Stimulated activated CD4-positive, alpha-beta T cell treated with anti-CD3 and anti-CD28 coated beads, Interleukin-4, amount 100 ng/mL, for 48 hours (primary cell): Measurements from ENCODE around the gene IFT20.
"Not testable (repeated sequence)": the region's sequence is repeated elsewhere in the genome, so short reads cannot be mapped to it uniquely, and the experiment has no call there.

ENCODE experiments used
- DNase-seq, 2 donors: peaks; one replicate each; pipeline ENCODE4 v3.0.0-alpha.2; 2020; ENCODE audit warnings: low read depth in 2 of 2

Gene IFT20

DNA sequence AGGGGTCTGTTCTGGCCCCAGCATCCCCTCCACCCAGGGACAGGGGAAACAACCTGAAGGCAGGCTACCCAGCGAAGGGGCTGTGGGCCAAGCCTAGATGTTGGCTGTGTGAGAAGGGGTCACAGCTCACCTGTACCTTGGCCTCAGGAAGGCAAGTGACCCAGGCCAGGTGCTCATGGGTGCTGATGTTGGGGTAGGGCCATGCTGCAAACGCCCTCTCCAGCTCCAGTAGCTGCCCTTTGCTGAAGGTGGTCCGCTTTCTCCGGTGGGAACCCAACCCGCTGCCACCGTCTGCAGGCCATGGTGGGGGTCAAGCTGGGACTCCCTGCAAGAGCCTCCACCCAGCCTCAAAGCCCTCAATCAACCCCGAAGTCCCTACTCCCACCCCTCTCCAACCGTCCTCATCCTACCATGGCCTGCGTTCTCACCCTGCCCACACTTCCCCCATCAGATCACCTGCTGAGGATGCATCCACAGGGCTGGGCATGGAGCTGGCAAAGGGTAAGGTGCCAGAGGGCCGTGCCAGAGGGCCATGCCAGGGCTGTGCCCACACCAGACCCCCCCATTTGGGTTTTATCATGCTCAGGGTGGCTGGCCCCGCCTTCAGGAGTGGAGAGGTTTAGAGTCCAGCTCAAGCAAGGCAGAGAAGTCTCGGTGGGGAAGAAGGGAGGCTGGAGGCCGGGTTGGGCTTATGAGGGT, 29.5 kb upstream of the IFT20 start, which contains the start of gene SEBOX:
SEBOX (minus strand) TSS at position 535 of the 699 bp plus-strand sequence; CDS start at position 487, 48 bp downstream.
- DNase-seq: no peak

DNA sequence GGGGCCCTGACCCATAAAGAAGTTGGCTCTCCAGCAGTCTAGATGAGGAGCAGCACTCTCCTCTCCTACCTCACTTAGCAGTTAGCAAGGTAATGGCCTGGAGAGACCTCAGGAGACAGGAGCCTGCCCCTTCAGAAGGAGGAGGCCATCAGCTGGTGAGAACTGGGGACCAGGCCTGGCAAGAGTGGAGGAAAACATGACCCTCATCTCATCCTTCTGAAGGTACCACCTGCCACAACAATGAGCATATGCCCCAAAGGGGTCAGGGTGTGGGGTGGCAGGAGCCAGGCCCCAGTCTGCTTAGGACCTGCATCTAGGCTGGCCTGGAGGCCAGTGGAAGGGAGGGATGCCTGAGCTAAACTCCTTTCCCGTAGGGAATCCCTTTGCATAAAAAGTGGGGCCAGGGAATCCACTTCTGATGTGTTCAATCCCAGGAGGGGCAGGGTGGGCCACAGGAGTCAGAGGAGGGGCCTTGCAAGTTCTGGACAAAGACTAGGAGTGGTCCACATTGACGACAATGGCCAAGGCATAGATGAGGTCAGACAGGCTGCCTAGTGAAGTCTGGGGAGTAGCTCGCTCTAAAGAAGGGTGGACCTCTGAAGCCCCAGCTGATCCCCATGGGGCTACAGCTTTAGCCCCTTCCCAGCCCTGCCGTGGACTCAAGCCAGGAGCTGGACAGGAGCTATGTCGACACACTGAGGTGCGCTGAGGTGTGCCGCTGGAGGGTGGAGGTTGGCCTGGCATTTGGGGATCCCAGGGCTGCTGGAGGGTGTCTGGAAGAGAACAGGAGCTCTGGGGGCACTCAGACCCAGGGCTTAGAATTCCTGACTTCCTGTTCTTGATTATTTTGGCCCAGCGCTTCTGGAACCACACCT, 28.7 kb upstream of the IFT20 start:
- DNase-seq: no peak

DNA sequence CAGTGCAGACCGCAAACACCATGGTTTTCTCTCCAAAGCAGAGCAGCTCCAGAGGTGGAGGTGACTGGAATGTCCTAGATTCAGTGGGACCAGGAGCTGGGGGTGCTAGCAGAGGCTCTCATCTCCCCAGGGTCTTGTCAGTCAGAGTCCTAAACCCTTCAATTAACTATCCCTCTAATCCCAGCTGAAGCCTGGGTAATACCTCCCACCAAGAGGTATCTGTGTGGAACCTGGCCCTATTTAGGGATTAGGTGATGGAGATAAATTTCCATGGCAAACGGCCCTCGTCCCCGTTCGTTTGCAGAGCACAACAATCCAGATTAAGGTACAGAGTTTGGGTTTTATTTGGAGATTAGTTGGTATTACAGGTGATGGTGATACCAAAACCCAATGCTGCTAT, 27.9 kb upstream of the IFT20 start:
- DNase-seq: no peak

DNA sequence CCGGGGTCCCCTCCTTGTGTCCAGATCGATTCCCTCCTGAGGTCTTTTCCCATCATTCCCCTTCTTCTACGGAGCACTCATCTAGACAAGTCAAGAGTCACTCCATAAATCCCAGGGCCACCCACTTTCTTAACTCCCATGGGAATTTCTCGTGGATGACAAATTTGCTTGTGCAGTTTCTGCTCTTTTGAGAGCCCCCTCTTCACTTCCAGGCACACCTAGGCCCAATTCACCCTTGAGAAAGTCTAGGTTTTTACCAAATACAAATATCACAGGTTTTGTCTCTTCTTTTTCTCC, 22.6 kb upstream of the IFT20 start:
- DNase-seq: no peak

DNA sequence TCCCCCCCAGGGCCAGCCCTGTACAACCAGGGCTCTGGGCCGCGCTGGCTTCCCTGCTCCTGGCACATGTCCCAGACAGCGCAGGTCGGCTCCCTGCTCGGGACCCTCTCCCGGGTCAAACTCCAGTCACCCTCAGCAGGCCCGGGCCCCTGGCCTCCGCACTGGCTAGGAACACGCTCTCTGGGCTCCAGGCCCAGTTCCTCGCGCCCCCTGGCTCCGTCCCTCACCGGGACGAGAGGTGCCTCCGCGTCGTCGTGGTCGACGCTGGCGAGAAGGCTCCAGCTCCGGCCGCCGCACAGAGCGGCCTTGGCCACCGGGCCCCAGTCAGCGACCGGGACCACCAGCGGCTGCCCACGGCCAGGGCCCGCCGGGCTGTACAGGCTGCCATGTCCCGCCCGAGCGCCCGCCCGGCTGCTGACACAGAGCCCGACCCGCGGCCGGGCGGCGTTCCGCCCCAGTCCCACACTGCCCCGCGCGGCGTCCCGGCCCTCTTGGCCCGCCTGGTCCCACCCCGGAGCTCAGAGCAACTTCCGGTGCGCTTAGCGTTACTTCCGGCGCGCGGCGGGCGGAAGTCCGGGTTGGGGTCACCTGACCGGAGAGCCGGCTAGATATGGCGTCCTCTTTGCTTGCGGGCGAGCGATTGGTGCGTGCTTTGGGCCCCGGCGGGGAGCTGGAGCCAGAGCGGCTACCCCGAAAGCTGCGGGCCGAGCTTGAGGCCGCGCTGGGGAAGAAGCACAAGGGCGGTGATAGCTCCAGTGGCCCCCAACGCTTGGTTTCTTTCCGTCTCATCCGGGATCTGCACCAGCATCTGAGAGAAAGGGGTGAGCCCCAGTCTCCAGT, 22.0 kb upstream of the IFT20 start, which contains the start of gene POLDIP2:
POLDIP2 (minus strand) TSS at position 467 of the 840 bp plus-strand sequence; CDS start at position 388, 79 bp downstream.
- DNase-seq: peak; percentile 92 to 94

DNA sequence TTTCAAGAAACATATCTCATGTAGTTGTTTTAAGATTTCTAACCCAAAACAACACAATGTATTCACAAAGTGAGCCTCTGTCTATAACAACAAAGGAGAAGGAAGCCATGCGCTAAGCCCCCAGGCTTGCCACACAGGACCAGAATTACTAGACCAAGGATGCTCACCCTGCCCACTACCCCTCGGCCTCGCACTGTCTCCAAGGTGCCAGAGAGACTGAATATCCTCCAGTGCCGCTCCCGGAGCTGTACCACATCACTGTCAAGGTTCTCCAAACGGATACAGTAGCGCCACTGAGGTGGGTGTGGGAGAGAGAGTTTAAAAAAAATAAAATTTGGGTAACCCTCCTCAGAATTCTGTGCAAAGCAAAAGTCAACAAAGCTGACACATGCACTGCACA, 15.0 kb upstream of the IFT20 start:
- DNase-seq: no peak

DNA sequence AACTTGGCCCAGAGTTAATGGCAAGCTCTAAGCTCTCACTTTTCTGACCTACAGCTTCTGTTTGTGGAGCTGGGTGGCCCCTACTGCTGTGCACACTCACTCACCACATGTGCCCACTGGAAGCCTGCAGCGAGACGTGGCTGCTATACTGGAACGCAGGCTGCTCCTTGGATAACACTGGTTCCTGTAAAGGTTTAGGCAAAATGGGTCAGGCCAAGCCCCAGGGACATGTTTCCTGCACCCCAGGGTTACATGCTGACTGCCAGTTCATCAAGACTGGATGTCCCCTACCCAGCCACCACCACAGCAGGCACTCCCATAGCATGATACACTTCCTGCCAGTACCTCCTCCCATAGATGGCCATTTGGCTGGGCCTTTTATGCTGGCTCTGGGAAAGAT, 13.7 kb upstream of the IFT20 start:
- no peak for DNase-seq

DNA sequence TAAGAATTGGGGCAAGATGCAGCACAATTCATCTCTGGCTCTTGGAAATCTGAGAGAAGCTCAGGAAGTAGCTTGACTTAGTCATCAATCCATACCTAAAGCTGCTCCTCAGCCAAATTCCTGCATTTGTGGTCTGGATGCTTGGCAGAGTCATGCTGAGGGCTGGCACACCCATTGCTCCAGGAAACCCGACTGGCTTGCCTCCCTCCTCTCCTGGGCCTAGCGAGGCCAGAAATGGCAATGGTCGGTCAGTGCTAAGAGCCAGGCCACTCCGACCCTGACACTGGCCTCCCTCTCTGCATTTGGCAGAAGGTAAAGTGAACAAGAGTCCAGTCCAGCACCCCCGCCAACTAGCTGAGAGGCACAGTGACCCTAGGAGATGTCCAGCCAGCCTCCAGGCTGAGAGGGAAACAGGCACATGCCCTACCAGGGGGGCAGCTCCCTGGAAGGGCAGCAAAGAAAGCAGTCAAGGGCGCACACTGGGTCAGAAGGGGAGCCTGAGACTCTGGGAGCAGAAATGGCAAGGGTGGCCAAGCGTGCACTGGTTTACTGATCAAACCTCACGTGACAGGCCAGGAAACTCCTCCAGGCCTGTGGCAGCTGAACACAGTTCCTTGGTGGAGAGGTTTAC, 12.1 kb upstream of the IFT20 start:
- no peak for DNase-seq

DNA sequence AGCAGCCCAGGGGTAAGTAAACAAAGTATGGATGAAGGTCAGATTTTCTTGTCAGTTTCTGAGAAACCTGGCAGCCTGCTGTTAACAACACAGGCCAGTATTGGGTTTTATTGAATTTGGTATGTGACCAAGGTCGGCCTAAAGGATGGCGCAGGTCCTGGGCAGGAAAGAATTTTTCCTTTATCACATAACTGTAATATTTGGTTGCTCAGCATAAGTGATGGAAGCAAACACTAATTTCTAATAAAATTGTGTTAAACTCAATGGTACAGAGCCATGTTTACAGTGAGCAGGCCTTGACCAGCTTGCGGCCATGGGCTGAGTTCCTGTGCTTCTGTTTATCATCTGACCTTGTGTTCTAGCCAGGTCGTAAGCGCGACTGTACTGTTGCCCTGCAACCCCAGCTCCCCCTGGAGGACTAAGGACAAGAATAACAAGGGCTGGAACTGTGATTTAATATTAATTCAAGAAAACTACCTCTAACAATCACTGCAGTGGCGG, 11.5 kb upstream of the IFT20 start:
- DNase-seq: no peak

DNA sequence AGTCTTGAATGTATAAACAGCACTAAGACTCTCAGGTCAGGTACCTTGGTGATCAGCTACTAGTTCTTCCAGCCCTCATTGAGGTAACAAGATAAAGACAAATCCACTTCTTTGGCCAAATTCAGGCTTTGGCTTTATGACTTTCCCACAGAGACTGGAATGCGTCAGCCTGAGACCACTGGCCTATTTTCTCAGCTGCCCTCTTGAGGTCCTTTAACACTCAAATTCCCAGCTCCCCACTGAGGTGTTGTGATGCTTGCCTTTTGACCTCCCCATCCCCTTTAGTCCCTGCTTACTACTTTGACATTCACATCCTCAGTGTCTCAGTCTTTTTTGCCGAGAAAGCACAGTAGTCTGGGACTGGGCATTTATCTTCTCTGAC, 10.9 kb upstream of the IFT20 start:
- no peak for DNase-seq

DNA sequence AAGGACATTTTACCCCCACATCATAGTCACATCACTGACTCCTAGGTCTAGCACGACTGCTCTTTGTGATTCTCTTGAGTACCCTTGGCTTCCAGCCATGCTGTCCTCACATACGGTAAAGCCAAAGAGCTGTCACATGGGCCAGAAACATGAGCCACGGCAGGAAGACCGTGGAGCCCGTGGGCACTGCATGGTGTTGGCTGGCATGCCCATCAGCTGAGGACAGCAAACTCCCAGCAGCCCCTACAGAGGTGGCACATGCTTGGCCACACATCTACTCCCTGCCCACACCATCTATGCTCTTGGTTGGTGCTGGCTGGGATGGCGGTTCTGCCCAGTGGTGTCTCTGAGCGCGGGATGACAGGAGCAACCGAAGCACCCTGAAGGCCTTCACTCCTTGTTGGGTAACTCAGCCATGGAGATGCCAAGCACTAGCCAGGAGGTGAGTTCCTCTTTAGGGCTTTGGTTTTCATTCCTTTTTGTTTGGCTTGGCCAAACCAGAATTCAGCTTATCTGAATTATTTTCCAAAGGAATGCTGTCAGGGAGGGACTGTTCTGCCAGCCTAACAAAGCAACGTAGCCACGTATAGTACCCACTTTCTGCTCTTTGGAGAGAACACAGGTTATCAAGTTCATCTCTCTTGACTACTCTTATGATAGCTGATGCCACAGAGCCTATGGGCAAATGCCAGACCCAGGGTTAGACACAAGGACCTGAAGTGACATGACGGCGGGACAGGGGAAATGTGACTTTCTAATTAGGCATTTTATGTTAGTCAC, 10.3 kb upstream of the IFT20 start:
- DNase-seq: no peak

DNA sequence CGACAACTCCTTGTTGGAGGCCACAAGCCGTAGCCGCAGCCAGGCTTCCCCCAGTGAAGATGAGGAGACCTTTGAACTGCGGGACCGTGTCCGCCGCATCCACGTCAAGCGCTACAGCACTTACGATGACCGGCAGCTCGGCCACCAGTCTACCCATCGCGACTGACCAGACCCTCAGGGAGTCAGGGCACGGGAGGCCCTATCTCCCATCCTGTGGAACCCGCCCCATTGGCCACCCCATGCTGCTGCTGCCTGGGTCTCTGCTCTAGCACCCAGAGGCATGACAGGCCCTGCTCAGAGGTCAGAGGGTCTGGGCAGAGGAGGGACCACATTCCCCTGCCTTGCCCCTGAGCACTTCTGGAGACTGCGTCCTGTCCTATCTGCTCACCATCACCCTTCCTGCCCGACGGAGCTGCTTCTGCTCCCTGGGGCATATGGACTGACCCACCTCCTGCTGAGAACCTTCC, 9.2 kb upstream of the IFT20 start:
- no peak for DNase-seq

DNA sequence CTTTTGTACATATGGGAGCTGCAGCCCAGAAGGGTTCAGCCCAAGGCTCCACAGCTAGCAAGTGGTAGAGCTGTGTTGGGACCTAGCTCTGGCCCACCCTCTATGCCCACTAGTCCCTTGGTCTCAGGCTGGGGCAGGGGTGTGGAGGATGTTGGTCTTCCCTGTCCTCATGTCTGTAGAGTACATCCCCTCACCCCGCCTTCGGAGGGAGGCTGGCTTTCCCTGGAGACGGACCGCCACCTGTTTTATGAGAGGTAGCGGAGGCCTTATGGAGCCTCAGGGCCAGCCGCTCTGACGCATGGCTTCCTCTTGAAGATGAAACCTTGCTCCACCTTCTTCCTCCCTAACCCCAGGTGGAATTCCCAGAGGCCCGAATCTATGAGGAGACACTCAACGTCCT, 8.7 kb upstream of the IFT20 start:
- no peak for DNase-seq

DNA sequence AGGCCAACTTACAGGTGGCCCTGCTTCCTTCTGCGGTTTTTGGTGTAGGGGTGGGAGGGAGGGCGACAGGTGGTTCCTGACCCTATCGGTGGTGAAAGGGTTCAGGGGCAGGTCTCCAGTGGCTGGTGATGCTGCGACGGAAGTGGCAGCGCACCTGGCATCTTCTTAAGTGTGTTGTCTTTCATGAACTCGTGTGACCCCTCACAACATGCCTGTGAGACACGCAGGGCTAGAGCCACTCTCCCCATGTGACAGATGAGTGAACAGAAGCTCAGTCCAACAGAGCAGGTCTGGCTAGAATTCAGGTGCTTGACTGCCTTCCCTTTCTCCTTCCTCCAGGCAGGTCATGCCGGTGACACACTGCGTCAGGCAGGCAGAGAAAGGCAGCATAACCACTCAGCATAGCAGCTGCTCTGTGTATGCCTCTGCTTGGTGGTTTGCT, 8.2 kb upstream of the IFT20 start:
- no peak for DNase-seq

DNA sequence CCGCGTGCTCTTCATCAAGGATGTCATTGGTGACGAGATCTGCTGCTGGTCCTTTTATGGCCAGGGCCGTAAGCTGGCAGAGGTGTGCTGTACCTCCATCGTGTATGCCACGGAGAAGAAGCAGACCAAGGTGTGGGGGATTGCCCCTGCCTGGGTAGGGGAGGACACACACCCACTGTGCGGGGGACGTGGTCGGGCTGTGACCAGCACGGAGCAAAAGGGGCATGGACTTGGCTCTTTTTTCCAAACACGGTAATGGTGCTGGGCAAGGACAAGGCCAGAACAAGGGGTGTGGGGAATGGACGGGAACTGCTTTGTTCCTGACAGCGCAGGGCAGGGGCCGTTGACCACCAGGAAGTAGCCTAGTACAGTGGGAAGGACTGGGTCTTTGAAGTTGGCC, 7.0 kb upstream of the IFT20 start:
- DNase-seq: no peak

DNA sequence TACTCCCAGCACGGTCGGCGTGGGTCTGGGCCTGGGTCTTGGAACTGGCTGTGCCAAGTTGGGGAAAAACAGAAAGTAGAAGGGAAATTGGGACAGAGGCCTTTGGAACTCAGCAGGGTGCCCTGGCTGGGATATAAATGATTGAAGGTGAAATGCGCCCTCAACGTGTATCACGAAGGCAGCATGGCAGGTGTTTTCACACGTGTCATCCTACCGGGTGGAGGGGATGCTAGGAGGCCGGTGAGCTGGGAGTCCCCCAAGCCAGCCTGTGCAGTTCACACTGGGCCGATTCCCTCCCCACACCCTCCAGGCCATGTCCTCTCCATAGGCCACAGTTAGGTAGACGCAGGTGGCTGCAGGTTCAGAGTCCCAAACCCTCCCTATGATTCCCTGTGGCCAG, 6.2 kb upstream of the IFT20 start:
- no peak for DNase-seq

DNA sequence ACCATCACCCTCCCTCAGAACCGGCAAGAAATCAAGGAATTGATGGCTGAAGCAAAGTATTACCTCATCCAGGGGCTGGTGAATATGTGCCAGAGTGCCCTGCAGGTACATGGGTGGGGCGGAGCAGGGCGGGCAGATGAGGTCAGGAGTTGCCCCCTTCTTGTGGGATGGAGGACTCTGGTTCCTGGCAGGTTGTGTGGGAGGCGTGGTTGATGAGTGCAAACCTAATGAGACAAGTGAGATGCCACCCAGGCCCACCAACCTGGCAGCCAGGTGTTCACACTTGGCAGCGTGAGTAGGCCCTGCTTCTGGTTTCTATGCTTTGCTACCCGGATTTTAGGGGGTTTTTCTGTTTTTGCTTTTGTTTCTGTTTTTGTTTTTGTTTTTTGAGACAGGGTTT, 5.1 kb upstream of the IFT20 start:
- no peak for DNase-seq

DNA sequence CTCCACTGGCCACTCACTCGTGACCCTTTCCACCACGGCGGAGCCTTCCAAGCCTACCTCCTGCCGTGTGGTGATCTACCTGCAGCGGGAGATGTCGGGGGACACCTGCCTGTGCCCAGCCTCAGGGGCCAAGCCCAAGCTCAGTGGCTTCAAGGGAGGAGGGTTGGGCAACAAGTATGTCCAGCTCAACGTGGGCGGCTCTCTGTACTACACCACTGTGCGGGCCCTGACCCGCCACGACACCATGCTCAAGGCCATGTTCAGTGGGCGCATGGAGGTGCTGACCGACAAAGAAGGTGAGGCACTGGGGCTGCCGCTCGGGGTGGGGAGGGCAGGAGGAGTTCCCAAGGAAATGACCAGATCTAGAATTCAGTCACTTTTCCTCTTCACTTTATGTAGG, 4.2 kb upstream of the IFT20 start:
- DNase-seq: no peak

DNA sequence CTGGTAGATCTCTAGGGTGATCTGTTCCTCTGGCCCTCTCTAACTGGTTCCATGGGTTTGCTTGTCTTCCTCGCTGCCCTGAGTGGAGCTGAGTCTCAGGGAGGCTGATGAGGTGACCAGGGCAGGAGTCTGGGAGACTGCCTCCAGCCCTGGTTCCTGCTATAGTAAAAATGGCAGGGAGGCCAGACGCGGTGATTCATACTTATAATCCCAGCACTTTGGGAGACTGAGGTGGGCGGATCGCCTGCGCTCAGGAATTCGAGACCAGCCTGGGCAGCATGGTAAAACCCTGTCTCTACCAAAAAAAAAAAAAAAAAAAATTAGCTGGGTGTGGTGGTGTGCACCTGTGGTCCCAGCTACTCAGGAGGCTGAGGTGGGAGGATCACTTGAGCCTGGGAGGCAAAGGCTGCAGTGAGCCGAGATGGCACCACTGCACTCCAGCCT, 3.5 kb upstream of the IFT20 start:
- not testable (repeated sequence) for DNase-seq

DNA sequence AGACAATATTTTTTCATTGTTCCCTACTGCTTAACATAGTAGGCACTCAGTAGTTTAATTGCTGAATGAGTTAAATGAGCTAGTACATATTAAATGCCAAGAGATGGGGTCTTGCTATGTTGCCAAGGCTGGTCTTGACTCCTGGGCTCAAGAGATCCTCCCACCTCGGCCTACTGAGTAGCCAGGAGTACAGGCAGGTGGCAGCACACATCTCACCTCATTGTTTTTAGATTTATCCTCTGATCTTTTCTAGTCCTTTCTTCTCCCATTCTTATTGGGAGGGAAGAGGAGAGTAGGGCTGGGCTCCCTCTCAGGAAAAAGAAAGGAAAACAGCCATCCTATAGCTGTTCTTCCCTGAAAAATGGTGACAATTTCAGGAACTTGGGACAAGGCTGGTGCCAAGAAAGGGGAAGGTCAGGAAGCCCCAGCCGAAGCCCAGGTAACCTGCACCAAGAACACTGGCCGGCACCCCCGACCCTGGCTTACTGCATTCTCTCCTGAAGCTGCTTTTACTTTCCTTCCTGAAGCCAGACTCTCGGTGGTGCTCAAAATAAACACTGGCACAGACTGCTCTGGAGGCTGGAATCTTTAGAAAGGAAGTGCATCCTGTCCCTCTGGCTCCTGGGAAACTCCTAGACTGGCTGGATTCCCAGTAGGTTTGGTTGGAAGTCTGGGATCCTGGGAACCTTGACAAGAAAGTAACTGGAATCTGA, 2.9 kb upstream of the IFT20 start:
- no peak for DNase-seq
